Ovary (tissue), 9 donors: ENCODE measurements around the gene ATP2A2. TPM values are rescaled to one million over a fixed set of nuclear protein-coding genes. Genes with fewer than 3 reads are reported as not detected.
A peak's percentile ranks its signal among the peaks of the same experiment; 100 is the strongest.

Source experiments
- DNase-seq, 5 donors: peaks; one replicate each; pipeline ENCODE4 v3.0.0-alpha.2; 2019 to 2020
- H3K27ac ChIP-seq, 2 donors: fragments of 200-600 bp; one replicate each; pipeline versions ENCODE4 v1.5.1 to v1.8.0; 2019 to 2022
- H3K27me3 ChIP-seq: fragments of 200-600 bp; one replicate; pipeline ENCODE4 v1.8.0; 2022
- H3K36me3 ChIP-seq: fragments of 200-600 bp; sonication (generic); one replicate; pipeline ENCODE4 v1.5.1; 2019
- H3K4me1 ChIP-seq: one replicate; pipeline ENCODE4 v1.8.1; 2013; ENCODE audit warnings: mild to moderate bottlenecking, moderate library complexity; ENCODE audit not compliant: insufficient read depth
- H3K4me3 ChIP-seq: fragments of 200-600 bp; sonication (generic); one replicate; pipeline ENCODE4 v1.5.1; 2017
- H3K9me3 ChIP-seq, 2 donors: fragments of 200-600 bp in 1 of 2; sonication (generic) in 1 of 2; one replicate each; pipeline versions ENCODE4 v1.5.1 to v1.8.1; 2013 to 2019; ENCODE audit warnings: mild to moderate bottlenecking in 1 of 2, moderate library complexity in 1 of 2
- EP300 ChIP-seq: sonication (generic); formaldehyde crosslinking; IDR thresholded peaks from one replicate; pipeline ENCODE4 v1.6.1; 2017; ENCODE audit warnings: antibody characterized with exemption
- POLR2A ChIP-seq: fragments of 450-650 bp; IDR thresholded peaks from one replicate; pipeline ENCODE4 v1.6.1; 2017; ENCODE audit warnings: antibody characterized with exemption, mild to moderate bottlenecking, moderate library complexity
- WGBS, 3 donors: extraction: QIAGEN DNeasy Blood & Tissue Kit in 1 of 3; methylation state at CpG; one replicate each; pipeline versions ENCODE4 v1.1.5 to v1.1.7; 2013 to 2017; 5-methylcytosine and 5-hydroxymethylcytosine counted together
- intact Hi-C, 4 donors: fragments of 100-400 bp; cut with DNase I; formaldehyde crosslinking; loops; one replicate each; pipeline versions ENCODE4 v1.11.0 to v1.15.1; 2022 to 2023
- polyA plus RNA-seq, 2 donors: library from polyadenylated mRNA; stranded (reverse); fragments of 200-250 nt in 1 of 2; fragments of 350-450 nt in 1 of 2; fragmentation: Illumina TruSeq in 1 of 2; extraction: RNeasy Lipid Tissue Mini Kit (QIAGEN cat#74804) in 1 of 2; gene quantifications; one replicate each; pipeline ENCODE4 v1.2.3, GENCODE V29; 2013 to 2014
- total RNA-seq, 7 donors: library from RNA; depleted of rRNA in 2 of 7; stranded (reverse); fragments of >200 nt in 2 of 7; fragmentation: NEBNext Ultra II Directional in 3 of 7; extraction: Animal tissue kit (Norgen Biotek cat#: 25700) in 3 of 7; gene quantifications; one replicate each; pipeline versions ENCODE4 v1.1.0 to v1.2.4, GENCODE V29; 2016 to 2023
- TF ChIP-seq, protein P1 (sequence below), 3 donors: fragments of 450-650 bp in 2 of 3; fragments of 200-600 bp in 1 of 3; IDR thresholded peaks; one replicate each; pipeline versions ENCODE4 v1.5.1 to v1.8.0; 2016 to 2022; ENCODE audit warnings: antibody characterized with exemption in 3 of 3, mild to moderate bottlenecking in 1 of 3
- donor health status: DM: no; HTN: no; CAD: no; lungs with moderate emphysema.
- donor health status: DM: no; HTN: no; CAD: no.
- donor health status: Bipolar disorder and iron deficiency.
- donor health status: DM: yes; HTN: yes; CAD: no.
- donor health status: DM: no; HTN: no; CAD: no.
- donor health status: DM: yes; HTN: yes; CAD: no.

ATP2A2 gene
- total and polyA plus RNA-seq, 9 donors, result 54.2 to 183 (median 137) TPM

GRCh38 chr12:110235383-110235782 is 45.7 kb upstream of the ATP2A2 start:
- Histone ChIP-seq H3K9me3 (no peaks in the 10 kb centered on the region), H3K36me3 (no peaks in the 10 kb centered on the region), H3K27ac (peak overlapping the region in 1 of 2 donors; percentile 9), H3K4me3 (no peak overlapping the region), H3K27me3 (no peaks in the 10 kb centered on the region), H3K4me1 (peaks cover 4% of the 10 kb centered on the region)
- 65 to 82% (median 67%) methylated on average over 1 of the region's 1 CpG for WGBS, 3 donors
- TF ChIP-seq EP300 (no peak), POLR2A (no peak)
- no peak for DNase-seq
- intact Hi-C loops, result no loop called here

DNA sequence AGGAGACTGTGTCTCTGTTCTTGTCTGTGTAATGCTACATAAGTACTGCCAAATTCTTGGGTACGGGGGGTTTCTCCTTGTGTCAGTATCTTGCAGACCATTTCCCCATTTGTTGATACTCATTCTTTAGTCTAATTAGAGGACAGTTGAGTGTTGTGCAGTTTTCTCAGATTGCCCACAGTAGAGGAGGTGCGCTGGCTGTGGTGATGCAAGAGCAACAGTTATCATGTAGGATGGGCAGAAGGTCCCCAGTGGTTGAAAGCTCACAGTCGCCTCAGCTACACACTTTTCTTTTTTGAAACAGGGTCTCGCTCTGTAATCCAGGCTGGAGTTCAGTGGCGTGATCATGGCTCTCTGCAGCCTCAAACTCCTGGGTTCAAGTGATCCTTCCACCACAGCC is 37.8 kb upstream of the ATP2A2 start:
- Histone ChIP-seq H3K36me3 (no peaks in the 10 kb centered on the region), H3K4me1 (peaks cover 13% of the 10 kb centered on the region), H3K4me3 (no peak overlapping the region), H3K27me3 (no peaks in the 10 kb centered on the region), H3K9me3 (no peaks in the 10 kb centered on the region), H3K27ac (no peak overlapping the region)
- 92 to 97% (median 97%) methylated on average over 5 of the region's 5 CpGs for WGBS, 3 donors
- no peak for DNase-seq
- TF ChIP-seq EP300 (no peak), POLR2A (no peak)
- TF ChIP-seq, protein P1, sequence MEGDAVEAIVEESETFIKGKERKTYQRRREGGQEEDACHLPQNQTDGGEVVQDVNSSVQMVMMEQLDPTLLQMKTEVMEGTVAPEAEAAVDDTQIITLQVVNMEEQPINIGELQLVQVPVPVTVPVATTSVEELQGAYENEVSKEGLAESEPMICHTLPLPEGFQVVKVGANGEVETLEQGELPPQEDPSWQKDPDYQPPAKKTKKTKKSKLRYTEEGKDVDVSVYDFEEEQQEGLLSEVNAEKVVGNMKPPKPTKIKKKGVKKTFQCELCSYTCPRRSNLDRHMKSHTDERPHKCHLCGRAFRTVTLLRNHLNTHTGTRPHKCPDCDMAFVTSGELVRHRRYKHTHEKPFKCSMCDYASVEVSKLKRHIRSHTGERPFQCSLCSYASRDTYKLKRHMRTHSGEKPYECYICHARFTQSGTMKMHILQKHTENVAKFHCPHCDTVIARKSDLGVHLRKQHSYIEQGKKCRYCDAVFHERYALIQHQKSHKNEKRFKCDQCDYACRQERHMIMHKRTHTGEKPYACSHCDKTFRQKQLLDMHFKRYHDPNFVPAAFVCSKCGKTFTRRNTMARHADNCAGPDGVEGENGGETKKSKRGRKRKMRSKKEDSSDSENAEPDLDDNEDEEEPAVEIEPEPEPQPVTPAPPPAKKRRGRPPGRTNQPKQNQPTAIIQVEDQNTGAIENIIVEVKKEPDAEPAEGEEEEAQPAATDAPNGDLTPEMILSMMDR (IDR thresholded peaks at IDR 0.05), result no peak
- intact Hi-C loops, result no loop called here

GRCh38 chr12:110244372-110244771 is 36.7 kb upstream of the ATP2A2 start:
- Histone ChIP-seq H3K27me3 (no peaks in the 10 kb centered on the region), H3K4me1 (peaks cover 13% of the 10 kb centered on the region), H3K36me3 (no peaks in the 10 kb centered on the region), H3K4me3 (no peak overlapping the region), H3K9me3 (no peaks in the 10 kb centered on the region), H3K27ac (no peak overlapping the region)
- no peak for DNase-seq
- TF ChIP-seq POLR2A (no peak), EP300 (no peak)
- TF ChIP-seq, protein P1 (IDR thresholded peaks at IDR 0.05), result no peak
- WGBS, 3 donors, result 94 to 95% (median 94%) methylated on average over 12 of the region's 12 CpGs
- intact Hi-C loops, result no loop called here

GRCh38 chr12:110244829-110245228 is 36.2 kb upstream of the ATP2A2 start:
- Histone ChIP-seq H3K4me1 (peaks cover 13% of the 10 kb centered on the region), H3K4me3 (no peak overlapping the region), H3K27ac (no peak overlapping the region), H3K36me3 (no peaks in the 10 kb centered on the region), H3K27me3 (no peaks in the 10 kb centered on the region), H3K9me3 (no peaks in the 10 kb centered on the region)
- TF ChIP-seq, protein P1 (IDR thresholded peaks at IDR 0.05), result no peak
- TF ChIP-seq POLR2A (no peak), EP300 (no peak)
- WGBS, 3 donors, result 83 to 84% (median 84%) methylated on average over 8 of the region's 8 CpGs
- DNase-seq, result no peak
- intact Hi-C loops, result no loop called here

DNA sequence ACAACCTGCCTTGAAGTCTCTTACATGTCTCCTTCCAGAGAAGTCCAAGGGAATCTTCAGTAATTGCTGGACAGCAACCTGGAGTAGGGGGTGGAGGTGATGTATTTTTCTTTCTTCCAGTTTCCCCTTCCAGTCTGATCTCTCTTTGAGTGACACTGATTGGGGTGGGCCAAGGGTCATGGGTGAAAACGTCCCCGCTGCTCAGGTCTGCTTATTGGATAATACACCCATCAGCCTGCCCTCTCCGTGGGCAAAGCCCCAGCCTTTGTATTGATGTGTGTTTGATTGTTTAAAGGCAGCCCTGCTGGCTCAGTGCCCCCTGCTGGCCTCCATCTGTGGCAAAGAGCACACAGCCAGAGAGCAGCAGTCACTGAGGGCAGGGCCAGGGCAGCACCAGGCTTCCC is 35.7 kb upstream of the ATP2A2 start:
- H3K36me3 ChIP-seq, result no peaks in the 10 kb centered on the region

More for the DNA sequence above, 35.7 kb upstream of the ATP2A2 start:
- H3K27ac ChIP-seq, result no peak overlapping the region
- TF ChIP-seq EP300, result no peak
- no peak for TF ChIP-seq POLR2A
- TF ChIP-seq, protein P1 (IDR thresholded peaks at IDR 0.05), result no peak
- no peak for DNase-seq
- H3K4me1 ChIP-seq, result peaks cover 13% of the 10 kb centered on the region
- intact Hi-C loops, result no loop called here
- 80 to 89% (median 87%) methylated on average over 3 of the region's 3 CpGs for WGBS, 3 donors
- no peaks in the 10 kb centered on the region for H3K27me3 ChIP-seq
- H3K9me3 ChIP-seq, result no peaks in the 10 kb centered on the region
- no peak overlapping the region for H3K4me3 ChIP-seq
